Fibroblast of mammary gland (primary cell): Measurements from ENCODE around the gene SLC34A1.
"Not testable (repeated sequence)": the region's sequence is repeated elsewhere in the genome, so short reads cannot be mapped to it uniquely, and the experiment has no call there.

ENCODE experiments used
- DNase-seq: peaks from one replicate; pipeline ENCODE4 v3.0.0-alpha.2; 2010; ENCODE audit warnings: low read depth
- H3K4me3 ChIP-seq: 2 replicates; pipeline ENCODE4 v1.5.1; 2011; ENCODE audit warnings: low read depth, mild to moderate bottlenecking, low read length, moderate library complexity; ENCODE audit not compliant: control insufficient read depth
- CTCF ChIP-seq: conservative IDR thresholded peaks from 2 replicates; pipeline ENCODE4 v1.5.1; 2011; ENCODE audit warnings: low read depth, low read length, inconsistent platforms; ENCODE audit not compliant: control insufficient read depth, insufficient read depth

Gene SLC34A1

GRCh38 chr5:177338251-177339106 lies 45.8 kb upstream of the SLC34A1 start:
- no peak for TF ChIP-seq CTCF
- no peak overlapping the region for H3K4me3 ChIP-seq
- DNase-seq, result no peak

GRCh38 chr5:177339107-177339638 lies 45.1 kb upstream of the SLC34A1 start:
- no peak for DNase-seq
- TF ChIP-seq CTCF, result no peak
- H3K4me3 ChIP-seq, result no peak overlapping the region

- not testable (repeated sequence) for H3K4me3 ChIP-seq, DNase-seq
These were observed 41.2 kb upstream of the SLC34A1 start for GRCh38 chr5:177343000-177343399.

- no peak for DNase-seq
- H3K4me3 ChIP-seq, result no peak overlapping the region
- no peak for TF ChIP-seq CTCF
These were observed 40.5 kb upstream of the SLC34A1 start for GRCh38 chr5:177343777-177344176.

- no peak for TF ChIP-seq CTCF
- DNase-seq, result no peak
- H3K4me3 ChIP-seq, result no peak overlapping the region
These were observed 39.3 kb upstream of the SLC34A1 start for GRCh38 chr5:177344891-177345290.

GRCh38 chr5:177346820-177347219 lies 37.4 kb upstream of the SLC34A1 start:
- no peak for TF ChIP-seq CTCF
- H3K4me3 ChIP-seq, result no peak overlapping the region
- no peak for DNase-seq

- DNase-seq, result no peak
- H3K4me3 ChIP-seq, result no peak overlapping the region
- TF ChIP-seq CTCF, result no peak
These were observed 36.5 kb upstream of the SLC34A1 start for GRCh38 chr5:177347699-177348098.
